Measurements from ENCODE around the gene LTO1.

LTO1 gene, protein sequence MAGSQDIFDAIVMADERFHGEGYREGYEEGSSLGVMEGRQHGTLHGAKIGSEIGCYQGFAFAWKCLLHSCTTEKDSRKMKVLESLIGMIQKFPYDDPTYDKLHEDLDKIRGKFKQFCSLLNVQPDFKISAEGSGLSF

GRCh38 chr11:69674886-69675714, at the start of gene LTO1:
TSS of gene LTO1 (minus strand) at chr11:69675353. CDS start at chr11:69675239, 114 bp downstream.
- TF ChIP-seq GATA3 (IDR thresholded peaks at IDR 0.05; ENCODE audit: low read depth, low read length) (no peak), GATA2 (IDR thresholded peaks at IDR 0.05; ENCODE audit: low read depth, low read length) (no peak)

DNA sequence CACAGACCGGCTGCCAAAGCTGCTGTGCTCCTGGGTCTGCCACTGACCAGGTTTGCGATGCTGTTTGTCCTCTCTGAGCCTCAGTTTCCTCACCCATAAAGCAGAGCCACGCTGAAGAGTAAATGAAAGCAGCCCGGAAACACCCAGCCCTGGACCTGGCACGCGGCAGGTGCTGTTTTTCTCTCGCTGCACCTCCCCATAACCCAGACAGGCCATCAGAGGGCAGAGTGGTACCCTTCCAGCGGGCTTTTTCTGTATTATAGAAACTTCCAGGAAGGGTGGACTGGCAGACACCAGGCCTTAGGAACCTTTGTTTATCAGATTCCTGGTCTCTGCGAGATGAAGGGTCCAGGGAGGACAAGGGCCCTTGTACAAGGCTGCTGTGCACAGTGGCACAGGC, 46.6 kb upstream of the LTO1 start:
- TF ChIP-seq GATA3 (IDR thresholded peaks at IDR 0.05; ENCODE audit: low read depth, low read length) (no peak), GATA2 (IDR thresholded peaks at IDR 0.05; ENCODE audit: low read depth, low read length) (no peak)

DNA sequence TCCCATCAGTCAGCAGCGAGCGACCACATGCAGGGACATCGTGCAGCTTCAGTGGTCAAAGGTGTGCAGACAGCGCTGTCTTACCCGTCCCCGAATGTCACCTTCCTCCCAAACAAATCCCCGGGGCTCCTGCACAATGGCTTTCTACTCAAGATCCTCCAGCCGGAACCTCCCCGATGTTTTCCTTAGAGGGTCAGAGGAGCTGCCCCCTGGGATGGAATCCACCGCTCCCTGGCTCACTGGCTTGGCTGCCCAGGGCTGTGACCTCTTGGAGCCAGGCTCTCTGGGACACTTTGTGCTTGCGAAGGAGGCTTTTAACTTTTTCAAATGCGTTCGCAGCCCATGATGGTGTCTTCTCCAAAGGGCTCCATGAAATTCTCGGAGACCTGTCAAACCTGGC, 46.0 kb upstream of the LTO1 start:
- TF ChIP-seq GATA3 (IDR thresholded peaks at IDR 0.05; ENCODE audit: low read depth, low read length): no peak
- TF ChIP-seq GATA2 (IDR thresholded peaks at IDR 0.05; ENCODE audit: low read depth, low read length): no peak

DNA sequence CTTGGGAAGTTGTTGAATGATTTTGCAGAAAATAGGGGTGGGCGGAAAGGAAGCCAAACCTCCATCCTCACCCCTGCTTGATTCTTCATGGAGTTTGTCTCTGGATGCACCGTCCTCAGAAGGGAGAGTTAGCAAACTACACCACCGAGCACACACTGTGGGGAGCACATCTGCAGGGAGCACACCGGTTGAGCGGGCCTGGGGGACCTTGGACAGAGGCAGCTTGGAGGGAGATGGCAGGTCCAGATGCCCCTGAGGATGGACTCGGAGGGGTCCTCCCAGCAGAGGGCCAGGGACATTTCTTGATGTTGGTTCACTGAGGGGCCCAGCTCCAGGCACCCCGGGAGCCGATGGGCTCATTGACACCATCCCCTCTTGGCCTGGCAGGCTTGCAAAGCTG, 43.8 kb upstream of the LTO1 start:
- no peak for TF ChIP-seq GATA3 (IDR thresholded peaks at IDR 0.05; ENCODE audit: low read depth, low read length)
- TF ChIP-seq GATA2 (IDR thresholded peaks at IDR 0.05; ENCODE audit: low read depth, low read length): no peak

GRCh38 chr11:69718147-69718546, 43.0 kb upstream of the LTO1 start:
- TF ChIP-seq GATA3 (IDR thresholded peaks at IDR 0.05; ENCODE audit: low read depth, low read length): no peak
- no peak for TF ChIP-seq GATA2 (IDR thresholded peaks at IDR 0.05; ENCODE audit: low read depth, low read length)

DNA sequence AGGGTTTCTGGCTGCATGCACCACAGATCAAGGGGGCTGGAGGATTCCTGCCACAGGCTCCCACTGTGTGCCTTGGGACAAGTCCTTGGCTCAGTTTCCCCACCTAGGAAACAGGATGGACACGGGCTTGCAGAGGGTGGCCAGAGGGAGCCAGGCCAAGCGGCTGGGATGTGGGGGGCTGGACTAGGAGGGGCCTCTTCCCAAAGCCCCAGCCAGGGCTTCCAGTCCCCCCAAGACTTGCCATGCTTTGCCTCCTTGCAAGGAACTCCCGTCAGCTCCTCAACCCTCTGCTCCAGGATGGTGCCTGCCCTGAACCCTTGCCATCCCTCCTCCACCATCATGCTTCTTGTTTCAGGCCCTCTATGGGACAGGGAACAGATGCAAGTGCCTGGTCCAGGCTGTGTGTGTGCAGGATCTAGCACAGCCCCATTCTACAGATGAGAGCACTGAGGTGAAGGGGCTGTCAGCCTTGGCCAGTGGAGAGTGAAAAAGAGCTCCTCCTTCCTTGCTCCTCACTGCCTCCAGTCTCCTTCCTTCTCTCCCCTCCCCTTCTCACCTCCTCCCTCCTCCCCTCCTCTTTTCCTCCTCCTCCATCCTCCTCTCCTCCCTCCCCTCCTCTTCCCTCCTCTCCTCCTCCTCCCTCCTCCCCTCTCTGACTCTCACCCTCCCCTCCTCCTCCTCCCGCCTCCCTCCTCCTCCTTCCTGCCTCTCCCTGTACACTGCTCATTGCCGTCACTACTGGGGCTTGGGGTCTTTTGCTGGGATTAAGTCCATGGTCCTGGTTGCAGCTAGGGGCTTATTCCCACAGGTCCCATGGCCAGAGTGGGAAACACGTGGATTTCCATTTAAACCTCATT, 42.0 kb upstream of the LTO1 start:
- TF ChIP-seq GATA2 (IDR thresholded peaks at IDR 0.05; ENCODE audit: low read depth, low read length) (no peak), GATA3 (IDR thresholded peaks at IDR 0.05; ENCODE audit: low read depth, low read length) (no peak)

DNA sequence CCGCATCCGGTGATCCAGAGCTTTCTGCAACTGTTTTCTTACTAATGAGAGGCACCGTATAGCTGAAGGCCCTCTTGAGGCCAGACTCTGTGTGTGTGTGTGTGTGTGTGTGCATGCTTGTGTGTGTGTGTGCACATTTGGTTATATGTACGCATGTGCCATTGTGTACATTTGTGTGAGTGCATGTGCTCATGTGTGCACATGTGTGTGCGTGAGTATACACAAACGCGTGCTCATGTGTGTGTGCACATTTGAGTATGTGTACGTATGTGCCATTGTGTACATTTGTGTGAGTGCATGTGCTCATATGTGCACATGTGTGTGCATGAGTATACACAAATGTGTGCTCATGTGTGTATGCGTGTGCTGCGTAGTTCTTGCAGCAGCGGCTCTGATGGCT, 40.9 kb upstream of the LTO1 start:
- no peak for TF ChIP-seq GATA2 (IDR thresholded peaks at IDR 0.05; ENCODE audit: low read depth, low read length)
- TF ChIP-seq GATA3 (IDR thresholded peaks at IDR 0.05; ENCODE audit: low read depth, low read length): no peak

DNA sequence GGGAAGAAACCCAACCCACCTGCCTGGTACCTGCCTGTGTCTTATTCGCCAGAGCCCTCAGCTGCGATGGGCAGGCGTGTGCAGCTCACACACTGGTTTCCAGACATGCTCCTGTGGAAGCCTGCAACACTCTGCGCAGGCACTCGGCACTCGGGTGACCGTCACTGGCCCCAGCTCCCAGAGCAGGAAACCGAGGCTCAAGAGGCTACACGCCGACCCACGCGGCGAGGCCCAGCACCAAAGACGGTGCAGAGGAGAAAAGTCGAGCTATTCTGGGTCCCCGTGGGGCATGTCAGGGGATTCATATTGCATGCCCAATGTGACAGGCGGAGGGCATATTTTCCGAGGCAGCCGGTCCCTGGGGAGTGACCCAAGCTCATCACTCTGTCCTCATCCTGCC, 40.3 kb upstream of the LTO1 start:
- no peak for TF ChIP-seq GATA2 (IDR thresholded peaks at IDR 0.05; ENCODE audit: low read depth, low read length)
- no peak for TF ChIP-seq GATA3 (IDR thresholded peaks at IDR 0.05; ENCODE audit: low read depth, low read length)

DNA sequence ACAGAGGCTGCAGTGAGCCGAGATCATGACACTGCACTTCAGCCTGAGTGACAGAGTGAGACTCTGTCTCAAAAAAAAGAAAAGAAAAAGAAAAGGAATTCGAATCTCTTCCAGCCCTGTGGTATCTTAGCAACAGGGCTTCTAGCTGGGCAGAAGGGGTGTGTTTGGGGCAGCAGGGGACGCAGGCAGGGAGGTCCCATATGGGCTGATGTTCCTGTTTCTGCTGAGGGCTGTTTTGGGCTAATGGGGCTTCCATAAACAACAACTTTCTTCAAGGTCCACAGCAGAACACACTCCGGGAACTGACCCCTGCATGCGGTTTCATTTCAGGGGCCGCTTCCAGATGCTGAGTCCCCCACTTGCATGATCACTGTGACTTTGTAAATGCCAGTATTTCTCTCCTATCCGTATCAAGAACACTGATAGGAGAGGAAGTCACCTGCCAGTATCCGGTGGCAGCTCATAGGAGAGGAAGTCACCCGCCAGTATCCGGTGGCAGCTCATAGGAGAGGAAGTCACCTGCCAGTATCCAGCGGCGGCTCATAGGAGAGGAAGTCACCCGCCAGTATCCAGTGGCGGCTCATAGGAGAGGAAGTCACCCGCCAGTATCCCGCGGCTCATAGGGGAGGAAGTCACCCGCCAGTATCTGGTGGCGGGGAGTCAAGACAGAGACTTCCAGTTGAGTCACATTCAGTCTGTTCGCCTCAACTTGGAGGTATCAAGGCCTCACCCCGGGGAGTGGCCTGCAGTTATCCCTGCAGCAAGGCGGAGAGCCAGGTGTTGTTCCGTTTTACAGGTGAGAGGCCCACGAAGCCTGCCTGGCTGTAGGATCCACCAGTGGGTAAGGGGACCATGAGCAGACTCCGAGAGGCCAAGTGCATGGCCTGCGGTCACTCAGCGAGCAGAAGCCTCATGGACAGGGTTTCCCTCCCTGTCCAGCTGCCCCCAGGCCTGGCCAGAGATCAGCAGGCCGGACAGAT, 37.0 kb upstream of the LTO1 start:
- TF ChIP-seq GATA2 (IDR thresholded peaks at IDR 0.05; ENCODE audit: low read depth, low read length) (no peak), GATA3 (IDR thresholded peaks at IDR 0.05; ENCODE audit: low read depth, low read length) (no peak)

DNA sequence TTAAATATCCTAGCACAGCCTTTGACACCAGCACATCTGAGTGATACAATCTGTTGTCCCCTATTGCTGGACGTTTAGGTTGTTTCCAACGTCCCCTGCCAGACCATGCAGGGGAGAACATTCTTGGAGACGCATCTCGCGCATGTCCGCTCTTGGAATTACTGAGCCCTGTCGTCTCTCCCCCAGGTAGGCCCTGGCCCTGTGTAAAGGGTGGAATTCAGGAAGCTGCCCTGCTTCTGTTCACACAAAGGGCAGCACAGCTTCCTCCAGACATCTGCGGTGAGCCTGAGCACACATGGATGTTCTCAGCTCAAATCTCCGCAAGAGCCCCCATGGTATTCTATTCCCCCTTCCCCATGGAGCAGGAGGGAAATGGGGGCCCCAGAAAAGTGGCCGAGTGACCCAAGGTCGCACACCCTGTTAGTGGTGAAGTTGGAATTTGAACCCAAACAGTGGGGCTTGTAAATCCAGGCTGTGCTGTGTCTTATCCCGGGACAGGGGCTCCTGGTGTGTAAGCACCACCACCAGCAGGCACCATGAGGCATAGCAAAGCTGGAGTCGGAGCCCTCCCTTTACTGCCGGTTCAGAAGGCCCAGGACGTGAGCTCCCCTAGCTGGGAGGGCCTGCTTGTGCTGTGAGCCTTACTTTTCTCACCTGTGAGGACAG, 33.7 kb upstream of the LTO1 start:
- no peak for TF ChIP-seq GATA3 (IDR thresholded peaks at IDR 0.05; ENCODE audit: low read depth, low read length)
- no peak for TF ChIP-seq GATA2 (IDR thresholded peaks at IDR 0.05; ENCODE audit: low read depth, low read length)

DNA sequence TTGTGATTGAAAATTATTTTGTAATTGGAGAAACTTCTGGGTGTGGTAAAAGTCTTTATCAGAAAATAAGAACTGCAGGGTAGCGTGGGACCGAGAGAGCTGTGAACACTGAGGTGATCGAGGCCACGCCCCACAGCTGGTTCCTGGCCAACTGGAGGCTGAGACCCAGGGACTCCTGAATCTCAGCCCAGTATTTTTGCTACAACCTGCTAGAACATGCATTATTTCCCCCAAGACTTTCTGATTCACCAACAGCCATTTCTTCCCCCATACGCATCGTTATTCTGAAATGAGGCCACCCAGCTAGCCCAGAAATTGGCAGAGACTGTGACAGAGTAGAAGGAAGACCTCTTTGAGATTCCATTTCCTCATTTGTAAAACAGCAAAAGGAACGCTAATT, 32.0 kb upstream of the LTO1 start:
- TF ChIP-seq GATA2 (IDR thresholded peaks at IDR 0.05; ENCODE audit: low read depth, low read length) (no peak), GATA3 (IDR thresholded peaks at IDR 0.05; ENCODE audit: low read depth, low read length) (no peak)

DNA sequence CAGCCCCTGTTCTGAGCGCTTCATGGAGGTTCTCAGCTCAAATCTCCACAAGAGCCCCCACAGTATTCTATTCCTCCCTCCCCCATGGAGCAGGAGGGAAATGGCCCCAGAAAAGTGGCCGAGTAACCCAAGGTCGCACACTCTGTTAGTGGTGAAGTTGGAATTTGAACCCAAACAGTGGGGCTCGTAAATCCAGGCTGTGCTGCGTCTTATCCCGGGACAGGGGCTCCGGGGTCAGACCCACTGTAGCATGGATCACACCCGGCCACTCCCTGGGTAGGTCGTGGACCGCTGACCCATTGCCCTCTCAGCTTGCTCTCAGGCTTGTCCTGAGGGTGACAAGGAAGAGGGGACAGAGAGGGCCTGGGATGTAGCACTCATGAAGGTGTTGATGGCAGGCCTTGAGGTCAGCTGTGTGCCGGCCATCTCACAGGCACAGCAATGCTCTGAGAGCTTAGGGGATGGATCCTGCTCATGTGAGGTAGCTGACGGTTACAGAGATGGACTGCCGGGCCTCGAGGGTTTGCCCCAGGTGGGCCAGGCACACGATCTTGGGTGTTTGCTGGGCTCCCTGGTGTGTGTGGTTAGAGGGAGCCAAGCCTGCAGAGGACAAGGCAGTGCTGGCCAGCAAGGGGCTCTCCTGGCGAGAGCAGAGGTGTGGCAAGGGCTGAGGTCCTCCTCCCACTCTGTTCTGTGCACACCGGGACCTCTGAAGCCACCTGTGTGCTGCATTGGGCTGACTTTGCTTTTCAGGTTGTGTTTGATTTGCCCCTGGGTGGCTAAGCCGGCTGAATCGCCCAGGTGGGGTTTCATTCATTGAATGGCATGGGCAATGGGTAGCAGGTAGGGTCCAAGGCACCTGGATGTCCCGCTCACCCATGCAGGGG, 31.0 kb upstream of the LTO1 start:
- TF ChIP-seq GATA2 (IDR thresholded peaks at IDR 0.05; ENCODE audit: low read depth, low read length) (no peak), GATA3 (IDR thresholded peaks at IDR 0.05; ENCODE audit: low read depth, low read length) (no peak)

All from SH-SY5Y (cell line).